ENCODE results near the gene NR4A3.
"Not testable (repeated sequence)": the region's sequence is repeated elsewhere in the genome, so short reads cannot be mapped to it uniquely, and the experiment has no call there.

NR4A3 gene

GRCh38 chr9:99834474-99834873 lies 12.8 kb downstream of the NR4A3 start:
- no peak for DNase-seq (ENCODE audit: low spot score)

- no peak for DNase-seq (ENCODE audit: low spot score)
Observed at GRCh38 chr9:99835142-99835541, 13.5 kb downstream of the NR4A3 start.

- no peak for DNase-seq (ENCODE audit: low spot score)
Observed at GRCh38 chr9:99835581-99835980, 13.9 kb downstream of the NR4A3 start.

- no peak for DNase-seq (ENCODE audit: low spot score)
Observed at GRCh38 chr9:99840072-99840471, 18.4 kb downstream of the NR4A3 start.

- DNase-seq (ENCODE audit: low spot score), result no peak
Observed at GRCh38 chr9:99845063-99845462, 23.4 kb downstream of the NR4A3 start.

GRCh38 chr9:99848447-99848846 lies 26.8 kb downstream of the NR4A3 start:
- no peak for DNase-seq (ENCODE audit: low spot score)

- DNase-seq (ENCODE audit: low spot score), result no peak
Observed at GRCh38 chr9:99850736-99851499, 29.2 kb downstream of the NR4A3 start.

GRCh38 chr9:99851500-99851822 lies 29.8 kb downstream of the NR4A3 start:
- DNase-seq (ENCODE audit: low spot score), result no peak

- DNase-seq (ENCODE audit: low spot score), result no peak
Observed at GRCh38 chr9:99852617-99853016, 30.9 kb downstream of the NR4A3 start.

- DNase-seq (ENCODE audit: low spot score), result no peak
Observed at GRCh38 chr9:99855467-99856176, 33.9 kb downstream of the NR4A3 start.

- not testable (repeated sequence) for DNase-seq (ENCODE audit: low spot score)
Observed at GRCh38 chr9:99857576-99857975, 35.9 kb downstream of the NR4A3 start.

GRCh38 chr9:99858087-99858486 lies 36.4 kb downstream of the NR4A3 start:
- DNase-seq (ENCODE audit: low spot score), result no peak

GRCh38 chr9:99859243-99859980 lies 37.7 kb downstream of the NR4A3 start:
- peak; percentile 4 for DNase-seq (ENCODE audit: low spot score)

GRCh38 chr9:99860266-99860665 lies 38.6 kb downstream of the NR4A3 start:
- DNase-seq (ENCODE audit: low spot score), result no peak

- no peak for DNase-seq (ENCODE audit: low spot score)
Observed at GRCh38 chr9:99863955-99864354, 42.3 kb downstream of the NR4A3 start.

GRCh38 chr9:99866398-99866797 lies 44.7 kb downstream of the NR4A3 start:
- DNase-seq (ENCODE audit: low spot score), result no peak

- DNase-seq (ENCODE audit: low spot score), result no peak
Observed at GRCh38 chr9:99867536-99867935, 45.9 kb downstream of the NR4A3 start.

- DNase-seq (ENCODE audit: low spot score), result no peak
Observed at GRCh38 chr9:99867968-99868367, 46.3 kb downstream of the NR4A3 start.

GRCh38 chr9:99868845-99869244 lies 47.2 kb downstream of the NR4A3 start:
- DNase-seq (ENCODE audit: low spot score), result no peak

- no peak for DNase-seq (ENCODE audit: low spot score)
Observed at GRCh38 chr9:99870126-99870525, 48.4 kb downstream of the NR4A3 start.

- DNase-seq (ENCODE audit: low spot score), result no peak
Observed at GRCh38 chr9:99873531-99873930, 51.8 kb downstream of the NR4A3 start.

- no peak for DNase-seq (ENCODE audit: low spot score)
Observed at GRCh38 chr9:99873943-99874584, 52.4 kb downstream of the NR4A3 start.

- DNase-seq (ENCODE audit: low spot score), result no peak
Observed at GRCh38 chr9:99876190-99876589, 54.5 kb downstream of the NR4A3 start.

All from pons (tissue), 1 donor.